Breast epithelium (tissue), 3 donors: ENCODE results near the gene GREB1.

Source experiments
- CTCF ChIP-seq, 3 donors: fragments of 450-650 bp; IDR thresholded peaks; one replicate each; pipeline ENCODE4 v1.5.1; 2016 to 2017; ENCODE audit warnings: antibody characterized with exemption in 3 of 3, mild to moderate bottlenecking in 3 of 3, moderate library complexity in 3 of 3
- POLR2AphosphoS5 ChIP-seq, 3 donors: sonication (generic); formaldehyde crosslinking; IDR thresholded peaks; one replicate each; pipeline ENCODE4 v1.6.1; 2017; ENCODE audit warnings: antibody characterized with exemption in 3 of 3

GRCh38 chr2:11612553-11613215 is 78.8 kb downstream of the GREB1 start:
- TF ChIP-seq CTCF (IDR thresholded peaks at IDR 0.05) = no peak
- no peak for TF ChIP-seq POLR2AphosphoS5 (IDR thresholded peaks at IDR 0.05)
